GM18519 (cell line): ENCODE measurements around the gene MDFIC.
A peak's percentile ranks its signal among the peaks of the same experiment; 100 is the strongest.
"Not testable (repeated sequence)": the region's sequence is repeated elsewhere in the genome, so short reads cannot be mapped to it uniquely, and the experiment has no call there.

Source experiments
- ATAC-seq: cut with Tn5 transposase; IDR thresholded peaks from one replicate; pipeline ENCODE4 v1.9.1; 2021; ENCODE audit warnings: mild to moderate bottlenecking, moderate library complexity; ENCODE audit not compliant: unreplicated experiment, low FRiP score

MDFIC gene, protein sequence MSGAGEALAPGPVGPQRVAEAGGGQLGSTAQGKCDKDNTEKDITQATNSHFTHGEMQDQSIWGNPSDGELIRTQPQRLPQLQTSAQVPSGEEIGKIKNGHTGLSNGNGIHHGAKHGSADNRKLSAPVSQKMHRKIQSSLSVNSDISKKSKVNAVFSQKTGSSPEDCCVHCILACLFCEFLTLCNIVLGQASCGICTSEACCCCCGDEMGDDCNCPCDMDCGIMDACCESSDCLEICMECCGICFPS

GRCh38 chr7:114922026-114922651 lies at the start of gene MDFIC:
MDFIC (plus strand) TSS chr7:114922094; CDS start chr7:114923034, 940 bp downstream.
- ATAC-seq = no peak

- no peak for ATAC-seq
Measured at GRCh38 chr7:114874170-114874569, 47.7 kb upstream of the MDFIC start.

DNA sequence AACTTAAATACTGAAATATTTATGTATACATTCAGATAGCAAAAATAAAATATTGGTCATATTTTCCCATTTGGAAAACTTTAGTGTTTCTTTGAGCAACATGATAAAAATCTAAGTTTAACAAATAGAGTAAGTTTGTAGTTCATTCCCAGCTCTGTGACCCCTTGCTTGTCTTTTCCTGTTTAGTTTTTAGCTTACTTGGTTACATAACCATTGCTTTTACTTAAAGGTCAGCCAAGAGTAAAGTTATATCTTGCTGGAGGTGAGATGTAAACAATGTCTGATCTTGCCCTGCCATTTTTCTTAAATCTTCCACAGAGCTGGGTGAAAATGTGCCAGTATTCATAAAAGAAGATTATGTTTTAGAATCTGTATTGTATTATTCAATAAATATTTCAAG lies 46.7 kb upstream of the MDFIC start:
- no peak for ATAC-seq

DNA sequence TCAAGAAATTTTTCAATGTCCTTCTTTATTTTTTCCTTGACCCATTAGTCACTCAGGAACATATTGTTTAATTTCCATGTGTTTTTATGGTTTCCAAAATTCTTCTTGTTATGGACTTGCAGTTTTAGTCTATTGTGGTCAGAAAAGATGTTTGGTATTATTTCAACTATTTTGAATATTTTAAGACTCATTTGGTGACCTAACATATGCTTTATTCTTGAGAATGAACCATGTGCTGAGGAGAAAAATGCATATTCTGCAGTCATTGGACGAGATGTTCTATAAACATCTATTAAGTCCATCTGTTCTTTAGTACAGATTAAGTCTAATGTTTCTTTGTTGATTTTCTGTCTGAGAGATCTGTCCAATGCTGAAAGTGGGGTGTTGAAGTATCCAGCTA lies 42.3 kb upstream of the MDFIC start:
- no peak for ATAC-seq

DNA sequence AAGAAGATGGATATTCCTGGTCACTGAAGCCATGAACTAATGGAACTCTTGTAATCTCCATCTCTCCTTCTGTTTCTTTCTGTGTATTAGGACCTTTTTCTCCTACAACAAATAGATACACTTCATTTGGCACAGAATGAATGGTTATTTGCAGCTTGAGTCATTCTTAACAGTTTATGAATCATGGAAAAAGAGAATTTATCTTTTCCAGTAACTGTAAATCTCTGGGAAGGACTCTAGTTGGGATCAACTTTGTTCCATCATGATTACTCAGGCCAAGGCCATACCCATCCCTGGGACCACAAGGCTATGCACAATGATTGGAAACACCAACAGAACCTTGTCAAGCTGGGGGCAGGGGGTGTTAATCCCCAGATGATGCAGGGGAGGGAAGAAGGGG lies 36.1 kb upstream of the MDFIC start:
- no peak for ATAC-seq

- ATAC-seq = no peak
Measured at GRCh38 chr7:114886241-114886640, 35.7 kb upstream of the MDFIC start.

DNA sequence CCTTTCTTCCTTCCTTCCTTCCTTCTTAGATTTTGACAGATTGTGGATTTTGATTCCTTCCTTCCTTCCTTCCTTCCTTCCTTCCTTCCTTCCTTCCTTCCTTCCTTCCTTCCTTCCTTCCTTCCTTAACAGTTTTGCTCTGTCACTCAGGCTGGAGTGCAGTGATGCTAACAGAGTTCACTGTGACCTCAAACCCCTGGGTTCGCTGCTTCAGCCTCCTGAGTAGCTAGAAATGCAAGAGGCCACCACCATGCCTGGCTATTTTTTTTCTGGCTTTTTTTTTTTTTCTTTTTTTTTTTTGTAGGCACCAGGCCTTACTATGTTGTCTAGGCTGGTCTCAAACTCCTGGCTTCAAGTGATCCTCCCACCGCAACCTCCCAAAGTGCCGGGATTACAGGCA lies 32.8 kb upstream of the MDFIC start:
- ATAC-seq = not testable (repeated sequence)

DNA sequence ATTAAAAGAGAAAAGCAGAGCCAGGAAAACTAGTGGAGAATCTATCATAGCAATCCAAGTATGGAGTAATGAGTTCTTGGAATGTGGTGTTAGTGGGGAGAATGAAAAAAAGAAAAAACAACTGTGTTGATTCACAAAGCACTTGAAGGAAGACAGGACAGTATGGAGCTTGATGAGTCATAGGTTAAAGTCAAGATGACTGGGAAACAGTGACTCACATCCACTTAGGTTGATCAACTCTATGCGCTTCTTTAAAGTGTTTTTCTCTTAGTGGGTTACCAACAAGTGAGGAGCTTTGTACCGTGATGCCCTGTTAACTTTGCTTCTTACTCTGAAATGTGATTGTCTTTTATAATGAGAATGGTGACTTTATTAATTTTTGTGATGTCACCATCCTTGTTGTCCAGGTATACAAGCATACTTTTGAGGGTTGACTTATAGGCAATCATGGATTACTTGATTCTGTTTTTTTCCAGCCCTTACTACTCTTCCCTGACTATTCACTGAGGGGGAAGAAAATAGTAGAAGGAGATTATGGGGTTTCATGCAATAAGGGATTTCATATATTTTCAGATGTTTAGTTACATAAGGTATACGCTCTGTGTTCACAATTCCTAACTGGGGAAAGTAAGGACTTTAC lies 32.1 kb upstream of the MDFIC start:
- ATAC-seq = no peak

DNA sequence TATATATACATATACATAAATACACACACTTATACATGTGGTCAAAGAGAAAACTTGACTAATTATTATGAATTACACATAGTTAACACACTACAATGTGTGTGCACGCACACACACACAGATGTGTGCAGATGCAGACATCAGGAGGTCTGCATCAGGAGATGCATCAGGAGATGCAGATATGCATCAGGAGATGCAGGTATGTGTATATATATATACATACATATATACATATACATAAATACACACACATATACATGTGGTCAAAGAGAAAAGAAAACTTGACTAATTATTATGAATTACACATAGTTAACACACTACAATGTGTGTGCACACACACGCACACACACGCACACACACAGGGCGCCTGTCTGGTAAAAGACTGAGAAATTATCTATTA lies 31.3 kb upstream of the MDFIC start:
- no peak for ATAC-seq

- ATAC-seq = no peak
Measured at GRCh38 chr7:114900127-114900526, 21.8 kb upstream of the MDFIC start.

DNA sequence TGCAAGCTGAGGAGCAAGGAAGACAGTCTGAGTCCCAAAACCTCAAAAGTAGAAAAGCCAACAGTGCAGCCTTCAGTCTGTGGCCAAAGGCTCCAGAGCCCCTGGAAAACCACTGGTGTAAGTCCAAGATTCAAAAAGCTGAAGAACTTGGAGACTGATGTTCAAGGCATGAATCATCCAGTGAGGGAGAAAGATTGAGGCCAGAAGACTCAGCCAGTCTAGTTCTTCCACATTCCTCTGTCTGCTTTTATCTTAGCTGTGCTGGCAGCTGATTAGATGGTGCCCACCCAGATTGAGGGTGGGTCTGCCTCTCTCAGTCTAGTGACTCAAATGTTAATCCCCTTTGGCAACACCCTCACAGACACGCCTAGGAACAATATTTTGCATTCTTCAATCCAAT lies 20.1 kb upstream of the MDFIC start:
- no peak for ATAC-seq

GRCh38 chr7:114903131-114903530 lies 18.8 kb upstream of the MDFIC start:
- ATAC-seq = no peak

DNA sequence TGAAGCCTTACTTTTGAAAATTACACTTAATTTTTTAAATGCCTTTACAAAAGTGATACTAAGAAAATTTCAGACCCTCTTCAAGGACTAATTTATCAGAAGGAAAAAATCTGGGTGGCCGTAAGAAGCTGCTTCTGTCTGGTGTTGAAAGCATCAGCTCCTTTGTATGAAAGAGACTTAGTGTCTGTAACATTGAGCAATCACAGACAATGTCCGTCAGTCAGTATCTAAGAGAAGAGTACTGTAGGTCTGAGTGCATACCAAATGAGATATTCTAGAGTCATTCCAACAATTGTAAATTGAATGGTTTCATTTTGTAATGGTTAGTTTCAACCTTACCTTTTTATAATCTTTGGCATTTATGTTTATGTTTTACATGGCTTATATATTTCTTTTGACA lies 11.1 kb upstream of the MDFIC start:
- ATAC-seq = no peak

DNA sequence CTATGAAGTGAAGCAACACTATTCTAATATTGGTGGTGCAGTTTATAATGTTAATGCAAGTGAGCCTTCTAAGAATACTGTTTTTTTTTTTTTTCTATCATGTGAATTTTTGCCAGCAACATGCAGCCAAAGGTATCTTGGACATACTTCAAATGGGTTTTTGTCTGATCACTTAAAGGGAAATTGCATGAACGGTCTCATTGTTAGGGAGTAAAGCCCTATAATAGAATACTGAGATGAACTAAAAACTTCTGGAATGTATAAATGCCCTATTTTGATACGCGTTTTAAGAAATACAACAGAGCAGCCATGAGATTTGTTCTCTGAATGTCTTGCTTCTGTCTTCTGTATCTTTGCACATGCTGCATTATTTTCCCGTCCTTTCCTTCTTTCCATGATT lies 10.5 kb upstream of the MDFIC start:
- ATAC-seq = no peak

DNA sequence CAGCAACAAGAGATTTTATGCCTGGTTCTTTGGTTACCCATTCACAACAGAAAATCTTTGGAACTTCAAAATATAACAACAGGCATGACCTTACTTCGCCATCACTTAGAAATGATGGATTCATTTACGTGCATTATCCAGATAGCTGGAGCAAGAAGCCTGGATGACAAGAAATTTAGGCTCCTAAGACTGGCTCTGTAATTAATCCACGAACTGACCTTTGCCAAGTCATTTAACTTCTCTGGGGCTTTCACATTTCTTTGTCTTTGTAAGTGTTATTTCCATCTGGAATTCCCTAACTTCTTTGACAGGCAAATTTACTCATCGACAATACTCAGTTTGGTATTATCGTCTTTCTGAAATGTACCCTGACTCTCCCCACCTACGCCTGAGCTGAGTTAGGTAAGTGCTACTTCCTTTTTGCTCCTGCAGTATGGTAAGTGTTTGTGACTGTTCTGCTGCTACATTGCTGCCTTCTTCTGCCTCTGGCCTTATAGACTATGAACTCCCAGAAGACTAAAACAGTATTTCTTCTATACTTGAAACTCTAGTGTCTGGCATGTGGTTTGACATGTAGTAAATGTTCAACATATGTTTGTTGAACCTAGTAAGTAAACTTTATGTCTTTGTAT lies 5.5 kb upstream of the MDFIC start:
- peak; percentile 90 for ATAC-seq

DNA sequence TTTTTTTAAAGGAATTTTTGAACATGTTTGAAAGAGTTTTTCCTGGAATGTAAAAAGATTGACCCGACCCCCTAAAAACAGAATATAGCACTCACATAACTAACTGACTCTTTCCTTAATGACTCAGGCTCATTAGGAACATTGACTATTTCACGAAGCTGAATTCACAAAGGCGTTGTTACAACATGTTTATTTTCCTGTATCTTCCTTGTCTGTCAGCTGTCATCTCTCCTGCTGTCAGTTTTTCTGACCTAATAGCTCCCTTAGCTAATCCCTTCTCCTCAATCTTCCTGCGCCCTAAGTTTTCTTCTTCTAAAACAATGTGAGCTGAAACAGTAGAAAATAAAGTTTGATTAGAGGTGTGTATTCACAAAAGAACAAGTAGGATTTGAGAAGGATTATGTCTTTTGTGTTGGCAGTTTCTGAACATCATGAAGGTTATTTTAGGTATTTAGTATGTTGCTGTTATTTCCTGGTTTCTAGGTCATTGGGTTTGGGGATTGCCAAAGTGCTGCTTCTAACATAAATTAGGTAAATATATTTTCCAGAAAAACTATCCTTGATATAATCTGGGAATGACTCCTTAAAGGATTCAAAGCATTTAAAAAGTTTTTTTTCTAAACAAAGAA lies 4.6 kb upstream of the MDFIC start:
- ATAC-seq = no peak

GRCh38 chr7:114919587-114919986 lies 2.3 kb upstream of the MDFIC start:
- no peak for ATAC-seq

- no peak for ATAC-seq
Measured at GRCh38 chr7:114921631-114922025, 266 bp upstream of the MDFIC start.

DNA sequence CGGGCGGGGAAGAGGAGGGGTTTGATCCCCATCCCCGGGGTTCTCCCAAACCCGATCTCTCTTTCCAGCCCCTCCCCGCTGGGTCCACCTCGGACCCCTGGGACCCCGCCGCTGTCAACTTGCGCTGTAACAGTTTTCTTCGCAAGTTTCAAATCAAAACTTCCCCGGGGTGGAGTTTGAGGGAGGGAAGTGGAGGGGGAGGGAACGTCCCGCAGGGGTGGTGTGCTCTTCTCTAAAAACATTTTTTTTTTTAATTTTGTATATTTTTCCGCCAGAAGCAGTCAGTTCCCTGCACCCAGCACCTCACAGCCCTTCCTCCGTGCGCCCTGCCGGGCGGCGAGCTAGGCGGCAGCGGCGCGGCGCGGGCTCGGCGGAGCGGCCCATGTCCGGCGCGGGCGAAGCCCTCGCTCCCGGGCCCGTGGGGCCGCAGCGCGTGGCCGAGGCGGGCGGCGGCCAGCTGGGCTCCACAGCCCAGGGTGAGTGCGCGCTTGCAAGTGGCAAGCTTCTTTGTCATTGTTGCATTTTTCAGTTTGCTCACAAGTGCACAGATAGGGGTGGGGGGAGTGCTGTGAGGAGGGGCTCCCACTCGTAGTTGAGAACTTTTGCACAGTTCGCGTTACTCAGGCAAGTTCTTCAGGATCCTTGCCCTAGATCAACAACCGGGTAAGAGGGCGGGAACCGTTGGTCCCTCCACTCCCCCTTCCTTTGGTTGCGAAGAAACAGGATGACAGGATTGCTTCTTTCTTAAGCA lies 933 bp downstream of the MDFIC start:
- ATAC-seq = peak; percentile 15

GRCh38 chr7:114923403-114923713 lies 1.5 kb downstream of the MDFIC start:
- ATAC-seq = no peak
